Thyroid gland (tissue), 4 donors: Measurements from ENCODE around the gene PHF19. TPM values are rescaled to one million over a fixed set of nuclear protein-coding genes. Genes with fewer than 3 reads are reported as not detected.
A peak's percentile ranks its signal among the peaks of the same experiment; 100 is the strongest.

ENCODE experiments used
- DNase-seq, 2 donors: peaks; one replicate each; pipeline ENCODE4 v3.0.0-alpha.2; 2019
- H3K27ac ChIP-seq, 3 donors: fragments of 200-600 bp; sonication (generic); 1 replicate in 2 of 3; 2 replicates in 1 of 3; pipeline ENCODE4 v1.5.1; 2016 to 2019; ENCODE audit warnings: mild to moderate bottlenecking in 1 of 3, moderate library complexity in 1 of 3
- H3K27me3 ChIP-seq: fragments of 200-600 bp; sonication (generic); one replicate; pipeline ENCODE4 v1.5.1; 2019
- H3K36me3 ChIP-seq, 2 donors: fragments of 200-600 bp; sonication (generic); one replicate each; pipeline ENCODE4 v1.5.1; 2016 to 2019
- H3K4me1 ChIP-seq, 2 donors: fragments of 200-600 bp; sonication (generic); one replicate each; pipeline ENCODE4 v1.5.1; 2017 to 2019
- H3K4me3 ChIP-seq, 3 donors: fragments of 200-600 bp; sonication (generic); replicated peaks in 1 of 3; 1 replicate in 2 of 3; 2 replicates in 1 of 3; pipeline ENCODE4 v1.5.1; 2016; ENCODE audit warnings: mild to moderate bottlenecking in 1 of 3
- H3K9me3 ChIP-seq: fragments of 200-600 bp; sonication (generic); one replicate; pipeline ENCODE4 v1.5.1; 2017
- POLR2A ChIP-seq, 2 donors: fragments of 450-650 bp; IDR thresholded peaks; one replicate each; pipeline ENCODE4 v1.6.1; 2017; ENCODE audit warnings: antibody characterized with exemption in 2 of 2, mild to moderate bottlenecking in 2 of 2, moderate library complexity in 1 of 2
- WGBS, 2 donors: methylation state at CpG; one replicate each; pipeline ENCODE4 v1.1.5; 2017; 5-methylcytosine and 5-hydroxymethylcytosine counted together
- intact Hi-C: fragments of 100-400 bp; cut with DNase I; formaldehyde crosslinking; loops from one replicate; pipeline ENCODE4 v1.15.1; 2023
- total RNA-seq, 4 donors: library from RNA; depleted of rRNA; stranded (reverse); fragments of >200 nt; gene quantifications; one replicate each; pipeline ENCODE4 v1.2.3, GENCODE V29; 2016
- TF ChIP-seq, protein P1 (sequence below), 6 experiments: fragments of 200-600 bp in 3 of 6; fragments of 450-650 bp in 3 of 6; sonication (generic) in 3 of 6; IDR thresholded peaks; one replicate each; pipeline ENCODE4 v1.5.1; 2016 to 2019; ENCODE audit warnings: antibody characterized with exemption in 6 of 6, mild to moderate bottlenecking in 2 of 6, inconsistent platforms in 1 of 6, moderate library complexity in 1 of 6

The PHF19 gene
- total RNA-seq, 4 donors from 2014 or later: 10.8 to 24.1 (median 13.1) TPM

DNA sequence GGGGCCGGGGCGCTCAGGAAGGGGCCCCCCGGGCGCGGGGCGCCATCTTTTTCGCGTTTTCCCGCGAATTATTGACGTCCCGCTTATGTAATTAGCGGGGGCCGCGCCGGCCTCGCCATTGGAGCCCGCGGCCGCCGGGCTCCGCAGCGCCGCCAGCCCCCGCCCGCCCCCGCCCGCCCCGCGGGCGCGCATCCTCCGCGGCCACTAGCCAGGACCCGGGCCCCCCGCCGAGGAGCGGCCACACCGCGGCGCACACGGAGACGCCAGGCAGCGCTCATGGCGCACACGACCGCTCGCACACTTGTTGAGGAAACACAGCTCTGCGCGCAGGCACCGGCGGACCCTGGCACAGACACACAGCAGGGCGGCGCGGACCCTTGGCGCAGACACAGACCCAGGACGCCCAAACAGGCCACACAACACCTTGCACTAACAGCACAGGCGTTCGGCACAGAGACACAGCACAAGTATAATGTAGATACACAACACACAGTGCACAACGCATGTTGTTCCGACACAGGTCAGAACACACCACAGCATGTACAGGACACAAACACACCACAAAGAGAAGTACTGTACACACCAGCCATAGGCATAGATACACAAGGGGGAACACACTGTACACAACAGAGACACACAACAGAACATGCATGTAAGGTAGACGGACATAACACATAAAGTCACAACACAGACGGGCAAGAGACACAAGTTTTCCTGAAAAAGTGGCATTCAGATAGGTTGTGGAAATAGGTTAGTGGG is 467 bp upstream of the PHF19 start:
- Histone ChIP-seq H3K36me3 (no peaks in the 10 kb centered on the region), H3K4me1 (peaks cover 5 to 6% of the 10 kb centered on the region in 2 donors), H3K27ac (peak overlapping the region in 1 of 3 donors; percentile 61), H3K27me3 (no peaks in the 10 kb centered on the region), H3K4me3 (peak overlapping the region in 1 of 3 donors; percentile 59), H3K9me3 (no peaks in the 10 kb centered on the region)
- WGBS, 2 donors: 10 to 13% methylated on average over 10 to 15 of the region's 63 CpGs
- TF ChIP-seq, protein P1, sequence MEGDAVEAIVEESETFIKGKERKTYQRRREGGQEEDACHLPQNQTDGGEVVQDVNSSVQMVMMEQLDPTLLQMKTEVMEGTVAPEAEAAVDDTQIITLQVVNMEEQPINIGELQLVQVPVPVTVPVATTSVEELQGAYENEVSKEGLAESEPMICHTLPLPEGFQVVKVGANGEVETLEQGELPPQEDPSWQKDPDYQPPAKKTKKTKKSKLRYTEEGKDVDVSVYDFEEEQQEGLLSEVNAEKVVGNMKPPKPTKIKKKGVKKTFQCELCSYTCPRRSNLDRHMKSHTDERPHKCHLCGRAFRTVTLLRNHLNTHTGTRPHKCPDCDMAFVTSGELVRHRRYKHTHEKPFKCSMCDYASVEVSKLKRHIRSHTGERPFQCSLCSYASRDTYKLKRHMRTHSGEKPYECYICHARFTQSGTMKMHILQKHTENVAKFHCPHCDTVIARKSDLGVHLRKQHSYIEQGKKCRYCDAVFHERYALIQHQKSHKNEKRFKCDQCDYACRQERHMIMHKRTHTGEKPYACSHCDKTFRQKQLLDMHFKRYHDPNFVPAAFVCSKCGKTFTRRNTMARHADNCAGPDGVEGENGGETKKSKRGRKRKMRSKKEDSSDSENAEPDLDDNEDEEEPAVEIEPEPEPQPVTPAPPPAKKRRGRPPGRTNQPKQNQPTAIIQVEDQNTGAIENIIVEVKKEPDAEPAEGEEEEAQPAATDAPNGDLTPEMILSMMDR (IDR thresholded peaks at IDR 0.05): no peak
- TF ChIP-seq POLR2A (IDR thresholded peaks at IDR 0.05): no peak
- intact Hi-C loops: loop anchor here (5.0 kb wide), 1 partner anchor 60 kb away; no protein-coding TSS in a partner anchor
- DNase-seq: peak; percentile 50

DNA sequence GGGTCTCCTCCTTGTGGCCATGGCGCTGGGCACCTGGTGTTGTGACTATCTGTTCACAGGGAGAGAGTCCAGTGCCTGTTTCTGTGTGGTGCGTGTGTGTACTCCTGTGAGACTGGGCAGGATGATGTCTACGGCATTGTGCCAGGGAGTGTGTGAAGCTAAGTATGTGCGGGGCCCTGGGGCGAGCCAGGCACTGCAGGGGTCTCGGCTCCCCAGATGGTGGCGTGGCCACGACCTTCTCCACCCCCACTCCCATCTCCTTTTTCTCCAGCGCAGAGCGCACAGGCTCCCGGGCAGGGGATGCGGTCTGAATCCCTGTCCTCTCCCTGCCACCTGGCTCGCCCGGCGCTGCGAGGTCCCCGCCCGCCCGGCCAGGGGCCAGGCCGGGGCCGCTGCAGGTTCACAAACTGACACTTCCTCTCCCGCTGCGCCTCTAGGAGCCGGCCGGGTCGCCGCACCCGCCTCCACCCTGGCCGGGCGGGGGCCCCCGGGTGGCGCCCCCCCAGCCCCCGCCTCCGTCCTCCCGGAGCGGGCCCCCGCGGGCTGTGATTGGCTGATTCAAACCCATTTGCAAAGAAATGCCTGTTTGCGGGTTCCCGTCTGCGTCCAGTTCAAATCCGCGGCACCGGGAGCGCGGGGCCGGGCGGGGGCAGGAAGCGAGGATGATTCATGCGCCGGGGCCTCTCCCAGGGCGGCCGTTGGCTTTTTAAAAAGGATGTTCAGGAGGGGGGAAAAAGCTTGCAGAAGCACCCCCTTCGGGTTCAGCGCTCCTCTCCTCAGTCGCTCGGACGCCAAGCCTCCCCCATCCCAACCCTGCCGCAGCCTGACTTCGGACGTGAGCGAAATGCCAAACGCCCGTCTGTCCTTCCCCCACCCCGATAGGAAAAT is 790 bp downstream of the PHF19 start:
- Histone ChIP-seq H3K4me1 (peaks cover 5 to 6% of the 10 kb centered on the region in 2 donors), H3K27me3 (no peaks in the 10 kb centered on the region), H3K36me3 (no peaks in the 10 kb centered on the region), H3K27ac (peak overlapping the region; percentile 87 to 92 (median 88)), H3K9me3 (no peaks in the 10 kb centered on the region), H3K4me3 (peak overlapping the region; percentile 44 to 76 (median 59))
- 2 to 3% methylated on average over 38 to 40 of the region's 65 CpGs for WGBS, 2 donors
- TF ChIP-seq POLR2A (IDR thresholded peaks at IDR 0.05): no peak
- TF ChIP-seq, protein P1 (IDR thresholded peaks at IDR 0.05): no peak
- peak; percentile 57 to 60 for DNase-seq
- intact Hi-C loops: loop anchor here (5.0 kb wide), 1 partner anchor 61 kb away; no protein-coding TSS in a partner anchor

DNA sequence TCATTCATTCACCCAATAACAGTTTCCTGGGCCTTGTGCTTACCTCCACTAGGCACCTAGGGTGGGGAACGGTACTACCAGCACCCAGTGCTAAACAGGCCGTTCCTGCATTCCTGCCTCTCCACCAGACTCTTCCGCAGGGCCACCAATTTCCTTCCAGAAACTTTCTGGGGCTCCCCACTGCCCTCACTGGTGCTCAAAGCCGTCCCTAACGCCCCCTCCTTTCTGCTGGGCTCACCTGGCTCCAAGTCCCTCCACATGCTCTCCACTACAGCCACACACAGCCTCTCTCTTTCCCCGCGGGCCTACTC is 1.4 kb downstream of the PHF19 start:
- Histone ChIP-seq H3K27ac (peak overlapping the region; percentile 87 to 92 (median 88)), H3K27me3 (no peaks in the 10 kb centered on the region), H3K9me3 (no peaks in the 10 kb centered on the region), H3K36me3 (no peaks in the 10 kb centered on the region), H3K4me3 (peak overlapping the region in 1 of 3 donors; percentile 59), H3K4me1 (peaks cover 5 to 6% of the 10 kb centered on the region in 2 donors)
- TF ChIP-seq, protein P1 (IDR thresholded peaks at IDR 0.05): no peak
- TF ChIP-seq POLR2A (IDR thresholded peaks at IDR 0.05): no peak
- WGBS, 2 donors: 64 to 70% methylated on average over 7 of the region's 7 CpGs
- DNase-seq: no peak
- intact Hi-C loops: loop anchor here (5.0 kb wide), 1 partner anchor 62 kb away; no protein-coding TSS in a partner anchor

DNA sequence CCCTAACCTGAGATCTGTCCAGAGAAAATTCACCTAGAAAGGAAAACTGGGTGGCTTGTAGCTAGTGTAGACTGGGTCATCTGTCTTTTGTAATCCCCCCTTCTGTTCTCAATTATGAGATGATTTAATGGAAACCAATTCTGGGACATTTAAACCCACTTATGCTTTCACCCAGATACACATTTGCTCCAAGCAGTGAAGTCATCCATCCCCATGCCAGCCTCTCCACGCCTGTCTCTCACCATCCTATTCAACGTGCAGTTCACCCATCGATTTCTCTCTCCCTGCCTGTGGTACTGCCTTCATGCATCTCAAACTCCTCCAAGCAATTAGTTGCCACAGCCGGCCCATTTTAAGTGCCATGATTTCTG is 1.8 kb downstream of the PHF19 start:
- DNase-seq: no peak
- H3K4me1 ChIP-seq: peaks cover 5 to 6% of the 10 kb centered on the region in 2 donors
- no peaks in the 10 kb centered on the region for H3K9me3 ChIP-seq
- WGBS, 2 donors: 87 to 90% methylated on average over 4 of the region's 4 CpGs
- intact Hi-C loops: loop anchor here (5.0 kb wide), 1 partner anchor 62 kb away; no protein-coding TSS in a partner anchor
- H3K4me3 ChIP-seq: no peak overlapping the region
- H3K27ac ChIP-seq: peak overlapping the region in 1 of 3 donors; percentile 92
- H3K27me3 ChIP-seq: no peaks in the 10 kb centered on the region
- no peaks in the 10 kb centered on the region for H3K36me3 ChIP-seq
- no peak for TF ChIP-seq POLR2A (IDR thresholded peaks at IDR 0.05)
- TF ChIP-seq, protein P1 (IDR thresholded peaks at IDR 0.05): no peak
